HCT116 (cell line): ENCODE measurements around the gene MED13L. TPM values are rescaled to one million over a fixed set of nuclear protein-coding genes. Genes with fewer than 3 reads are reported as not detected.

Experiments
- ATAC-seq: fragments of 200-7000 bp; cut with Tn5 transposase; 2 replicates; pipeline ENCODE4 v1.9.1; 2020; ENCODE audit warnings: mild to moderate bottlenecking, moderate library complexity
- BruUV-seq: library from RNA; stranded (reverse); fragments of 400-500 nt; replicated peaks from 2 replicates; lab custom pipeline; 2021; lab: Mats Ljungman, UMichigan
- CTCF ChIA-PET: fragments of 300-600 bp; sonication (Branson Sonifier 250); formaldehyde crosslinking; loops from one replicate; lab custom pipeline; 2021; ENCODE audit warnings: antibody characterized with exemption; lab: Charles Lee
- POLR2A ChIA-PET: fragments of 300-600, 350-600 bp; sonication (Branson Sonifier 250); formaldehyde crosslinking; loops from one replicate; lab custom pipeline; 2021; ENCODE audit warnings: antibody characterized with exemption; lab: Charles Lee
- RAD21 ChIA-PET, 2 experiments: fragments of 300-600 bp; sonication (Branson Sonifier 250); formaldehyde crosslinking; loops; one replicate each; lab custom pipeline; 2023; ENCODE audit warnings: low total read pairs in 2 of 2; ENCODE audit not compliant: uncharacterized antibody in 2 of 2, unreplicated experiment in 2 of 2, low non-redundant PET in 1 of 2; lab: Charles Lee
- DNase-seq: peaks from one replicate; pipeline ENCODE4 v3.0.0-alpha.2; 2010; ENCODE audit warnings: low read depth, low spot score
- H2AFZ ChIP-seq: fragments of 200-600 bp; shearing (Covaris generic), sonication (generic); 2 replicates; pipeline ENCODE4 v1.6.1; 2017; ENCODE audit warnings: low read depth, mixed run types, mixed read lengths, antibody characterized with exemption, low read length; ENCODE audit not compliant: poor library complexity, severe bottlenecking
- H3K27ac ChIP-seq: 2 replicates; pipeline ENCODE4 v1.5.1; 2012; ENCODE audit warnings: low read depth, low read length
- H3K27me3 ChIP-seq: fragments of 200-600 bp; sonication (generic); 2 replicates; pipeline ENCODE4 v1.6.1; 2016; ENCODE audit warnings: mixed run types, low read length, mixed read lengths; ENCODE audit not compliant: insufficient read depth
- H3K36me3 ChIP-seq, 2 experiments: fragments of 200-500 bp in 1 of 2; fragments of 200-600 bp in 1 of 2; sonication (Bioruptor generic) in 1 of 2; sonication (generic) in 1 of 2; 2 replicates each; pipeline versions ENCODE4 v1.5.1 to v1.6.1; 2014 to 2016; ENCODE audit warnings: low read length in 2 of 2, inconsistent platforms in 1 of 2, mixed read lengths in 1 of 2, mixed run types in 1 of 2; ENCODE audit not compliant: insufficient read depth in 2 of 2, control insufficient read depth in 1 of 2
- H3K4me1 ChIP-seq, 2 experiments: fragments of 200-600 bp in 1 of 2; sonication (generic) in 1 of 2; 2 replicates each; pipeline versions ENCODE4 v1.5.1 to v1.6.1; 2012 to 2017; ENCODE audit warnings: low read length in 2 of 2, inconsistent platforms in 1 of 2, mild to moderate bottlenecking in 1 of 2, mixed read lengths in 1 of 2, mixed run types in 1 of 2, moderate library complexity in 1 of 2; ENCODE audit not compliant: insufficient read depth in 2 of 2, control insufficient read depth in 1 of 2
- H3K4me2 ChIP-seq: fragments of 200-600 bp; sonication (generic); 2 replicates; pipeline ENCODE4 v1.6.1; 2017; ENCODE audit warnings: mixed run types, low read length, mixed read lengths
- H3K4me3 ChIP-seq, 2 experiments: fragments of 200-600 bp in 1 of 2; sonication (generic) in 1 of 2; replicated peaks in 1 of 2; 2 replicates each; pipeline ENCODE4 v1.5.1; 2011 to 2016; ENCODE audit warnings: low read length in 2 of 2, control low read depth in 1 of 2, low read depth in 1 of 2, mild to moderate bottlenecking in 1 of 2, mixed read lengths in 1 of 2, mixed run types in 1 of 2
- H3K79me2 ChIP-seq: fragments of 200-600 bp; sonication (generic); 2 replicates; pipeline ENCODE4 v1.6.1; 2017; ENCODE audit warnings: mild to moderate bottlenecking, mixed run types, low read length, moderate library complexity, mixed read lengths; ENCODE audit not compliant: insufficient read depth
- H3K9ac ChIP-seq: fragments of 200-600 bp; sonication (generic); 2 replicates; pipeline ENCODE4 v1.6.1; 2016; ENCODE audit warnings: low read length, mixed read lengths
- H3K9me2 ChIP-seq: fragments of 200-600 bp; sonication (generic), shearing (Covaris generic); 2 replicates; pipeline ENCODE4 v1.6.1; 2017; ENCODE audit warnings: mixed run types, mild to moderate bottlenecking, moderate library complexity; ENCODE audit not compliant: insufficient read depth
- H3K9me3 ChIP-seq, 2 experiments: fragments of 200-500 bp in 1 of 2; fragments of 200-600 bp in 1 of 2; sonication (Bioruptor generic) in 1 of 2; sonication (generic) in 1 of 2; 2 replicates each; pipeline ENCODE4 v1.6.1; 2014 to 2017; ENCODE audit warnings: low read length in 2 of 2, mixed read lengths in 2 of 2, inconsistent platforms in 1 of 2, low read depth in 1 of 2, mild to moderate bottlenecking in 1 of 2, mixed run types in 1 of 2, moderate library complexity in 1 of 2; ENCODE audit not compliant: control insufficient read depth in 1 of 2, insufficient read depth in 1 of 2
- H4K20me1 ChIP-seq: fragments of 200-600 bp; sonication (generic), shearing (Covaris generic); 2 replicates; pipeline ENCODE4 v1.6.1; 2017; ENCODE audit warnings: mixed run types, mild to moderate bottlenecking, moderate library complexity; ENCODE audit not compliant: insufficient read depth
- ATF3 ChIP-seq: IDR thresholded peaks from 2 replicates; pipeline ENCODE4 v1.6.1; 2012
- CEBPB ChIP-seq: IDR thresholded peaks from 2 replicates; pipeline ENCODE4 v1.6.1; 2012; ENCODE audit warnings: low read depth
- CTCF ChIP-seq, 3 experiments: fragments of 200-600 bp in 1 of 3; sonication (generic) in 1 of 3; IDR thresholded peaks in 2 of 3; conservative IDR thresholded peaks in 1 of 3; 2 replicates each; pipeline ENCODE4 v1.5.1; 2012 to 2017; ENCODE audit warnings: low read depth in 2 of 3, low read length in 2 of 3, antibody characterized with exemption in 1 of 3, borderline replicate concordance in 1 of 3, control low read depth in 1 of 3, mild to moderate bottlenecking in 1 of 3, mixed read lengths in 1 of 3, mixed run types in 1 of 3, moderate library complexity in 1 of 3; ENCODE audit not compliant: insufficient read depth in 1 of 3
- EGR1 ChIP-seq: IDR thresholded peaks from 2 replicates; pipeline ENCODE4 v1.6.1; 2012; ENCODE audit warnings: low read depth
- EZH2 ChIP-seq: fragments of 200-600 bp; sonication (generic); IDR thresholded peaks from 2 replicates; pipeline ENCODE4 v1.6.1; 2017; ENCODE audit warnings: antibody characterized with exemption, mixed run types
- EZH2phosphoT487 ChIP-seq: fragments of 200-600 bp; IDR thresholded peaks from 2 replicates; pipeline ENCODE4 v1.6.1; 2018; ENCODE audit warnings: antibody characterized with exemption, borderline replicate concordance
- FOSL1 ChIP-seq: IDR thresholded peaks from 2 replicates; pipeline ENCODE4 v1.6.1; 2012; ENCODE audit warnings: low read depth
- JUND ChIP-seq: IDR thresholded peaks from 2 replicates; pipeline ENCODE4 v1.6.1; 2012
- POLR2A ChIP-seq: IDR thresholded peaks from 2 replicates; pipeline ENCODE4 v1.7.0; 2011; ENCODE audit warnings: borderline replicate concordance; ENCODE audit not compliant: insufficient read depth, insufficient read length; ENCODE audit errors: extremely low read depth
- POLR2AphosphoS5 ChIP-seq: IDR thresholded peaks from 2 replicates; pipeline ENCODE4 v1.6.1; 2011; ENCODE audit warnings: mild to moderate bottlenecking, low read depth, low read length, moderate library complexity
- RAD21 ChIP-seq: IDR thresholded peaks from 2 replicates; pipeline ENCODE4 v1.6.1; 2012; ENCODE audit warnings: low read depth, mild to moderate bottlenecking
- REST ChIP-seq: IDR thresholded peaks from 2 replicates; pipeline ENCODE4 v1.6.1; 2012; ENCODE audit warnings: low read depth
- SIN3A ChIP-seq: IDR thresholded peaks from 2 replicates; pipeline ENCODE4 v1.6.1; 2012; ENCODE audit warnings: low read depth
- SP1 ChIP-seq: IDR thresholded peaks from 2 replicates; pipeline ENCODE4 v1.6.1; 2012; ENCODE audit warnings: low read depth
- TCF7L2 ChIP-seq: IDR thresholded peaks from 2 replicates; pipeline ENCODE4 v1.7.0; 2011; ENCODE audit warnings: borderline replicate concordance, inconsistent platforms; ENCODE audit not compliant: insufficient read depth, insufficient read length; ENCODE audit errors: extremely low read depth
- YY1 ChIP-seq: IDR thresholded peaks from 2 replicates; pipeline ENCODE4 v1.6.1; 2011; ENCODE audit warnings: low read length, low read depth, moderate library complexity, mild to moderate bottlenecking; ENCODE audit not compliant: insufficient replicate concordance; ENCODE audit errors: extremely low read depth
- ZBTB33 ChIP-seq: IDR thresholded peaks from 2 replicates; pipeline ENCODE4 v1.6.1; 2011; ENCODE audit warnings: mild to moderate bottlenecking, low read length, moderate library complexity; ENCODE audit not compliant: insufficient replicate concordance; ENCODE audit errors: extremely low read depth
- ZFX ChIP-seq: fragments of 450-650 bp; IDR thresholded peaks from 2 replicates; pipeline ENCODE4 v1.6.1; 2017
- intact Hi-C: fragments of 100-400 bp; cut with micrococcal nuclease; formaldehyde crosslinking; loops from 2 replicates; pipeline ENCODE4 v1.10.0; 2022
- total RNA-seq: library from RNA; stranded (reverse); gene quantifications from one replicate; pipeline ENCODE4 v1.2.1, GENCODE V29; 2021; ENCODE audit not compliant: unreplicated experiment
- TF ChIP-seq, protein P1 (sequence below): IDR thresholded peaks from 2 replicates; pipeline ENCODE4 v1.6.1; 2012

Gene MED13L
- total RNA-seq, 1 experiment from 2014 or later: 176 TPM

GRCh38 chr12:115964214-115964613 lies 313.3 kb downstream of the MED13L start:
- RAD21 ChIA-PET: no interaction called here
- H3K4me3 ChIP-seq: no peak overlapping the region
- H4K20me1 ChIP-seq: no peaks in the 10 kb centered on the region
- no peak for TF ChIP-seq EZH2
- TF ChIP-seq, protein P1, sequence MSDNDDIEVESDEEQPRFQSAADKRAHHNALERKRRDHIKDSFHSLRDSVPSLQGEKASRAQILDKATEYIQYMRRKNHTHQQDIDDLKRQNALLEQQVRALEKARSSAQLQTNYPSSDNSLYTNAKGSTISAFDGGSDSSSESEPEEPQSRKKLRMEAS: no peak
- TF ChIP-seq CTCF (IDR thresholded peaks at IDR 0.05 in 2 of 3, conservative IDR thresholded peaks at IDR 0.05 in 1 of 3; ENCODE audit: borderline replicate concordance in 1 of 3, insufficient read depth in 1 of 3, low read depth in 2 of 3, low read length in 2 of 3): no peak
- no peak for TF ChIP-seq ZBTB33
- TF ChIP-seq TCF7L2: no peak
- no peak for TF ChIP-seq EGR1
- no peak for TF ChIP-seq FOSL1
- TF ChIP-seq YY1: no peak
- no peak for TF ChIP-seq ZFX
- TF ChIP-seq SP1: no peak
- no peak for TF ChIP-seq SIN3A
- TF ChIP-seq JUND: no peak
- no peak for TF ChIP-seq EZH2phosphoT487
- no peak for TF ChIP-seq POLR2AphosphoS5
- no peak for TF ChIP-seq REST
- no peak for TF ChIP-seq CEBPB
- no peak for TF ChIP-seq POLR2A
- TF ChIP-seq ATF3: no peak
- no peak for TF ChIP-seq RAD21
- TF ChIP-seq, all 23 proteins: peak for 0
- CTCF ChIA-PET: no interaction called here
- Histone ChIP-seq H3K27me3 (no peaks in the 10 kb centered on the region), H3K4me2 (no peak overlapping the region), H3K9me2 (no peaks in the 10 kb centered on the region), H3K79me2 (peaks cover 9% of the 10 kb centered on the region; the same call in 1 of the 2 replicates), H3K4me1 (peaks cover 0 to 5% of the 10 kb centered on the region in 2 experiments; a peak in 1 of 4 replicates), H3K9ac (no peak overlapping the region), H3K27ac (no peak overlapping the region), H2AFZ (no peak overlapping the region), H3K36me3 (peaks cover 65 to 72% of the 10 kb centered on the region in 2 experiments), H3K9me3 (no peaks in the 10 kb centered on the region)
- no peak for ATAC-seq
- POLR2A ChIA-PET: no interaction called here
- intact Hi-C loops: no loop called here
- BruUV-seq: no TSS peak
- DNase-seq: no peak
